Breast epithelium (tissue), 3 donors: ENCODE results near the gene SHC3.

ENCODE experiments used
- CTCF ChIP-seq, 3 donors: fragments of 450-650 bp; IDR thresholded peaks; one replicate each; pipeline ENCODE4 v1.5.1; 2016 to 2017; ENCODE audit warnings: antibody characterized with exemption in 3 of 3, mild to moderate bottlenecking in 3 of 3, moderate library complexity in 3 of 3
- POLR2A ChIP-seq: fragments of 450-650 bp; IDR thresholded peaks from one replicate; pipeline ENCODE4 v1.6.1; 2016; ENCODE audit warnings: antibody characterized with exemption, mild to moderate bottlenecking, moderate library complexity
- POLR2AphosphoS5 ChIP-seq, 3 donors: sonication (generic); formaldehyde crosslinking; IDR thresholded peaks; one replicate each; pipeline ENCODE4 v1.6.1; 2017; ENCODE audit warnings: antibody characterized with exemption in 3 of 3

- TF ChIP-seq CTCF (IDR thresholded peaks at IDR 0.05) (no peak), POLR2AphosphoS5 (IDR thresholded peaks at IDR 0.05) (no peak), POLR2A (no peak)
Observed at GRCh38 chr9:88993327-88993726, 185.3 kb downstream of the SHC3 start.
